GM21619 (cell line): ENCODE data around the gene C2CD4A.

ENCODE experiments used
- ATAC-seq: cut with Tn5 transposase; IDR thresholded peaks from one replicate; pipeline ENCODE4 v1.9.1; 2021; ENCODE audit not compliant: unreplicated experiment

Gene C2CD4A

GRCh38 chr15:62093809-62094208, 27.0 kb downstream of the C2CD4A start:
- no peak for ATAC-seq

GRCh38 chr15:62094388-62094787, 27.6 kb downstream of the C2CD4A start:
- no peak for ATAC-seq

GRCh38 chr15:62099094-62099601, 32.4 kb downstream of the C2CD4A start:
- no peak for ATAC-seq

- no peak for ATAC-seq
Observed at GRCh38 chr15:62103431-62103830, 36.7 kb downstream of the C2CD4A start.

- ATAC-seq: no peak
Observed at GRCh38 chr15:62104401-62104800, 37.6 kb downstream of the C2CD4A start.

GRCh38 chr15:62104846-62105245, 38.1 kb downstream of the C2CD4A start:
- ATAC-seq: no peak

- ATAC-seq: no peak
Observed at GRCh38 chr15:62105266-62105665, 38.5 kb downstream of the C2CD4A start.

GRCh38 chr15:62106096-62106495, 39.3 kb downstream of the C2CD4A start:
- ATAC-seq: no peak

GRCh38 chr15:62107571-62108121, 40.9 kb downstream of the C2CD4A start:
- no peak for ATAC-seq

GRCh38 chr15:62108411-62108810, 41.6 kb downstream of the C2CD4A start:
- no peak for ATAC-seq

- no peak for ATAC-seq
Observed at GRCh38 chr15:62109437-62109836, 42.7 kb downstream of the C2CD4A start.

- no peak for ATAC-seq
Observed at GRCh38 chr15:62109982-62110851, 43.4 kb downstream of the C2CD4A start.

GRCh38 chr15:62112081-62112480, 45.3 kb downstream of the C2CD4A start:
- ATAC-seq: no peak

- no peak for ATAC-seq
Observed at GRCh38 chr15:62112616-62113593, 46.1 kb downstream of the C2CD4A start.

GRCh38 chr15:62115847-62116246, 49.1 kb downstream of the C2CD4A start:
- ATAC-seq: no peak

GRCh38 chr15:62118520-62119226, 51.9 kb downstream of the C2CD4A start:
- ATAC-seq: no peak

GRCh38 chr15:62119227-62119864, 52.6 kb downstream of the C2CD4A start:
- ATAC-seq: no peak

- ATAC-seq: no peak
Observed at GRCh38 chr15:62119874-62120273, 53.1 kb downstream of the C2CD4A start.
